Stimulated activated CD8-positive, alpha-beta memory T cell treated with anti-CD3 and anti-CD28 coated beads, Interleukin-2, amount 100 ng/mL, for 48 hours (primary cell): ENCODE data around the gene NCMAP.
A peak's percentile ranks its signal among the peaks of the same experiment; 100 is the strongest.
"Not testable (repeated sequence)": the region's sequence is repeated elsewhere in the genome, so short reads cannot be mapped to it uniquely, and the experiment has no call there.

Source experiments
- DNase-seq, 2 donors: peaks; one replicate each; pipeline ENCODE4 v3.0.0-alpha.2; 2020; ENCODE audit warnings: low read depth in 2 of 2

NCMAP gene

GRCh38 chr1:24541711-24542346, 14.1 kb upstream of the NCMAP start:
- peak in 1 of 2 donors; percentile 25 for DNase-seq

- no peak for DNase-seq
These were observed 11.6 kb upstream of the NCMAP start for GRCh38 chr1:24544239-24544638.

- DNase-seq = no peak
These were observed 10.2 kb upstream of the NCMAP start for GRCh38 chr1:24545662-24546061.

GRCh38 chr1:24547195-24547594, 8.7 kb upstream of the NCMAP start:
- DNase-seq = no peak

- no peak for DNase-seq
These were observed 7.8 kb upstream of the NCMAP start for GRCh38 chr1:24548070-24548469.

- not testable (repeated sequence) for DNase-seq
These were observed 6.7 kb upstream of the NCMAP start for GRCh38 chr1:24549210-24549609.

- DNase-seq = no peak
These were observed 4.5 kb upstream of the NCMAP start for GRCh38 chr1:24551290-24551959.

GRCh38 chr1:24551960-24552571, 3.8 kb upstream of the NCMAP start:
- DNase-seq = no peak

GRCh38 chr1:24553931-24554330, 2.0 kb upstream of the NCMAP start:
- DNase-seq = no peak

- no peak for DNase-seq
These were observed 1.2 kb upstream of the NCMAP start for GRCh38 chr1:24554714-24555113.

- no peak for DNase-seq
These were observed 518 bp downstream of the NCMAP start for GRCh38 chr1:24556414-24556795.

- DNase-seq = no peak
These were observed 1.3 kb downstream of the NCMAP start for GRCh38 chr1:24557220-24557619.

- no peak for DNase-seq
These were observed 1.8 kb downstream of the NCMAP start for GRCh38 chr1:24557711-24558131.

- DNase-seq = no peak
These were observed 2.6 kb downstream of the NCMAP start for GRCh38 chr1:24558455-24558854.

- no peak for DNase-seq
These were observed 3.3 kb downstream of the NCMAP start for GRCh38 chr1:24558902-24559791.

- no peak for DNase-seq
These were observed 4.5 kb downstream of the NCMAP start for GRCh38 chr1:24560361-24560760.

- no peak for DNase-seq
These were observed 6.7 kb downstream of the NCMAP start for GRCh38 chr1:24562625-24563024.

GRCh38 chr1:24564695-24565094, 8.8 kb downstream of the NCMAP start:
- DNase-seq = no peak

- no peak for DNase-seq
These were observed 10.5 kb downstream of the NCMAP start for GRCh38 chr1:24566236-24566867.

- DNase-seq = no peak
These were observed 12.0 kb downstream of the NCMAP start for GRCh38 chr1:24567792-24568388.

GRCh38 chr1:24568475-24568874, 12.6 kb downstream of the NCMAP start:
- DNase-seq = no peak
